D721Med (cell line): ENCODE results near the gene PRKCSH.

Source experiments
- DNase-seq: peaks from one replicate; pipeline ENCODE4 v3.0.0; 2011; ENCODE audit warnings: low spot score; ENCODE audit not compliant: insufficient read length
- FAIRE-seq: peaks from 2 replicates; lab custom pipeline; 2011; peaks lifted over from hg19 to GRCh38; lab: Jason Lieb, UNC
- CTCF ChIP-seq: IDR thresholded peaks from 2 replicates; pipeline ENCODE4 v1.5.1; 2012; ENCODE audit warnings: mild to moderate bottlenecking, control low read depth; ENCODE audit not compliant: insufficient read depth; ENCODE audit errors: missing control alignments

PRKCSH gene

GRCh38 chr19:11447347-11448262 is 12.2 kb downstream of the PRKCSH start:
- no peak for TF ChIP-seq CTCF
- no peak for FAIRE-seq
- DNase-seq, result no peak

- no peak for FAIRE-seq
- no peak for TF ChIP-seq CTCF
- no peak for DNase-seq
These were observed 13.0 kb downstream of the PRKCSH start for GRCh38 chr19:11448410-11448809.

GRCh38 chr19:11448923-11449554 is 13.6 kb downstream of the PRKCSH start:
- FAIRE-seq (no peak), DNase-seq (no peak)
- TF ChIP-seq CTCF, result no peak

GRCh38 chr19:11450570-11451326 is 15.3 kb downstream of the PRKCSH start:
- no peak for FAIRE-seq
- TF ChIP-seq CTCF, result no peak

GRCh38 chr19:11451327-11451870 is 16.0 kb downstream of the PRKCSH start:
- DNase-seq (no peak), FAIRE-seq (no peak)
- no peak for TF ChIP-seq CTCF

More at GRCh38 chr19:11450570-11451326, 15.3 kb downstream of the PRKCSH start:
- DNase-seq, result no peak

- no peak for TF ChIP-seq CTCF
- FAIRE-seq, result no peak
- DNase-seq, result peak; percentile 27
These were observed 16.6 kb downstream of the PRKCSH start for GRCh38 chr19:11451871-11452619.
